Testis (tissue), 2 donors: ENCODE measurements around the gene PCDHGA6.

ENCODE experiments used
- CTCF ChIP-seq, 3 experiments: fragments of 450-650 bp in 2 of 3; fragments of 200-600 bp in 1 of 3; sonication (generic) in 1 of 3; IDR thresholded peaks; one replicate each; pipeline ENCODE4 v1.5.1; 2016 to 2019; ENCODE audit warnings: antibody characterized with exemption in 3 of 3, mild to moderate bottlenecking in 2 of 3, moderate library complexity in 1 of 3
- POLR2A ChIP-seq: fragments of 450-650 bp; IDR thresholded peaks from one replicate; pipeline ENCODE4 v1.6.1; 2017; ENCODE audit warnings: antibody characterized with exemption, mild to moderate bottlenecking, moderate library complexity

GRCh38 chr5:141356133-141356532 lies 17.6 kb upstream of the PCDHGA6 start:
- TF ChIP-seq CTCF (IDR thresholded peaks at IDR 0.05) = no peak
- TF ChIP-seq POLR2A = no peak
